ENCODE results near the gene MRPS30. TPM values are rescaled to one million over a fixed set of nuclear protein-coding genes. Genes with fewer than 3 reads are reported as not detected.

Gene MRPS30
- total RNA-seq, 1 experiment from 2014 or later: 66.6 TPM

DNA sequence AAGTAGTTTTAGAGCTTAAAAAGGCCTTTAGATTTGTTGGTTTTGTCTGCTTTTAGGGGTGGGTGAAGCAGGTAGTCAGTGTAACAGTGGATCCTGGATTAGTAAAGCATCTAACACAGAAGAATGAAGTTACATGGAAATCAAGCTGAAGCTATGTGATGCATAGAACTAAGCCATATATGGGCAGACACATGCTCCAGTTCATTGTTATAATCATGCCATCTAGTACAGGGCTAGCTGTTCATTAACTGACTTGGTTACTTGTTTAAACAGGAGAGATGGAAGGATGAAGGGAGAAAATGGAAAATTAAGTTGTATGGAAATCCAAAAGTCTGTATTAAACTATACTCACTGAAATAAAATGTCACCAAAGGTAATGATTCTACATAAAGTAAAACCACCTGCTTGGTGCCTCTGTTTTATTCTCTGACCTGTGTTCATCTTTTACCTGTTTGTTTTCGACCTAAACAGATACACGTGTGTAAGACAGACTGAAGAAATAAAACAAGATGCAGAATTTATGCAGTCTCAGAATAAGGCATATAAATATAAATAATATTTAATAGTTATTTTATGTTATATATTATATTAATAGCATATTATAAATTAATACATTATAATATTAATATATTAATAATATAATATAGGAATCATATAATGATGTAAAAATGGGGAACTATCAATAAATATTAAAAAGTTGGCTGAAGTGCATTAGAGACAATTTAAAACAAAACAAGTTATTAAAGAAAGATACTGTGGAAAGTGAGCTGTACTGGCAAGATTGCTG lies 33.9 kb downstream of the MRPS30 start:
- no TSS peak for BruUV-seq (replicated peaks)
- H3K36me3 Mint-ChIP-seq (ENCODE audit: insufficient read depth, unreplicated experiment): no peaks in the 10 kb centered on the region
- no peak for DNase-seq
- no peaks in the 10 kb centered on the region for H3K27me3 Mint-ChIP-seq (ENCODE audit: unreplicated experiment)
- H3K9me3 Mint-ChIP-seq (ENCODE audit: low read depth, unreplicated experiment): peaks cover 4% of the 10 kb centered on the region
- intact Hi-C loops (cut with micrococcal nuclease; ENCODE audit: unreplicated experiment): no loop called here
- CTCF ChIA-PET: no interaction called here
- H3K4me1 Mint-ChIP-seq (ENCODE audit: low read depth, unreplicated experiment): peaks cover 7% of the 10 kb centered on the region
- TF ChIP-seq, protein P1, sequence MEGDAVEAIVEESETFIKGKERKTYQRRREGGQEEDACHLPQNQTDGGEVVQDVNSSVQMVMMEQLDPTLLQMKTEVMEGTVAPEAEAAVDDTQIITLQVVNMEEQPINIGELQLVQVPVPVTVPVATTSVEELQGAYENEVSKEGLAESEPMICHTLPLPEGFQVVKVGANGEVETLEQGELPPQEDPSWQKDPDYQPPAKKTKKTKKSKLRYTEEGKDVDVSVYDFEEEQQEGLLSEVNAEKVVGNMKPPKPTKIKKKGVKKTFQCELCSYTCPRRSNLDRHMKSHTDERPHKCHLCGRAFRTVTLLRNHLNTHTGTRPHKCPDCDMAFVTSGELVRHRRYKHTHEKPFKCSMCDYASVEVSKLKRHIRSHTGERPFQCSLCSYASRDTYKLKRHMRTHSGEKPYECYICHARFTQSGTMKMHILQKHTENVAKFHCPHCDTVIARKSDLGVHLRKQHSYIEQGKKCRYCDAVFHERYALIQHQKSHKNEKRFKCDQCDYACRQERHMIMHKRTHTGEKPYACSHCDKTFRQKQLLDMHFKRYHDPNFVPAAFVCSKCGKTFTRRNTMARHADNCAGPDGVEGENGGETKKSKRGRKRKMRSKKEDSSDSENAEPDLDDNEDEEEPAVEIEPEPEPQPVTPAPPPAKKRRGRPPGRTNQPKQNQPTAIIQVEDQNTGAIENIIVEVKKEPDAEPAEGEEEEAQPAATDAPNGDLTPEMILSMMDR (IDR thresholded peaks at IDR 0.05; ENCODE audit: unreplicated experiment): no peak
- H3K4me3 Mint-ChIP-seq (ENCODE audit: low read depth, unreplicated experiment): no peak overlapping the region
- H3K27ac Mint-ChIP-seq (ENCODE audit: unreplicated experiment): peak overlapping the region; percentile 26

DNA sequence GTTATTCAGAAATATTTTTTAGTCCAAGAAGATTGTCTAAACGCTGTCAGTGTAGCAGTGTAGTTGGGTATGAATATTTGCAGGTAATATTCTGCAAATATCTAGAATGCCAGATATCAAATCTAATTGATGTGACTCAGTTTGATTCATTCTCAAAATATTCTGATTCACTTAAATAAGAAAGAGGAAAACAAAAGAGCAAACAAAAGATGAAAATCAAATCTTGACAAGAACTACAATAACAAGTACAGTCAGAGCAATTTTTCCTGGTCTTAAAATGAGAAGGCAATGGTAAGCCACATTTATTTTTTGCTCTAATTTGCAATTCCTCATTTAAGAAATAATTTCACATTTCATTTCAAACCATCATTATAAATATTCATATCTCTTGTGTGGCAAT lies 36.0 kb downstream of the MRPS30 start:
- H3K9me3 Mint-ChIP-seq (ENCODE audit: low read depth, unreplicated experiment): no peaks in the 10 kb centered on the region
- TF ChIP-seq, protein P1 (IDR thresholded peaks at IDR 0.05; ENCODE audit: unreplicated experiment): no peak
- DNase-seq: no peak
- intact Hi-C loops (cut with micrococcal nuclease; ENCODE audit: unreplicated experiment): no loop called here
- BruUV-seq (replicated peaks): no TSS peak
- peaks cover 7% of the 10 kb centered on the region for H3K4me1 Mint-ChIP-seq (ENCODE audit: low read depth, unreplicated experiment)
- H3K27ac Mint-ChIP-seq (ENCODE audit: unreplicated experiment): no peak overlapping the region
- no peak overlapping the region for H3K4me3 Mint-ChIP-seq (ENCODE audit: low read depth, unreplicated experiment)
- no peaks in the 10 kb centered on the region for H3K27me3 Mint-ChIP-seq (ENCODE audit: unreplicated experiment)
- CTCF ChIA-PET: no interaction called here
- H3K36me3 Mint-ChIP-seq (ENCODE audit: insufficient read depth, unreplicated experiment): no peaks in the 10 kb centered on the region

DNA sequence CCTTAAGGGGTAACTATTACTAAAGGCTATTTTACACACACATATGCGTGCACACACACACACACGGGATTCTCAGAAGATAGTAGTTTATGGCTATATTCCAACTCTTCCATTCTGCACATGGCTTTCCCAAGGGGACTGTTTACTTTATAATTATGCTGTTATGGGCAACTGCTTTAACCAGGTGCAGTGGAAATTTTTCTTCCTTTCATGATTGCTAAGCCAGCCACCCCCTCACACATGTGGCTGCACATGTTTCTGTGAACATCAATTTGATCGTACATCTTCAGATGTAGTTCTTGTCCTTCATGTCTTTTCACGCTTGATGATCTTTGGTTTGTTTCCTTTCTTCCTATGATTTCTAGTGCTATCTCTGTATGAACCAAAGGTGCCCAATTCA lies 37.0 kb downstream of the MRPS30 start:
- DNase-seq: no peak
- no peaks in the 10 kb centered on the region for H3K36me3 Mint-ChIP-seq (ENCODE audit: insufficient read depth, unreplicated experiment)
- TF ChIP-seq, protein P1 (IDR thresholded peaks at IDR 0.05; ENCODE audit: unreplicated experiment): no peak
- intact Hi-C loops (cut with micrococcal nuclease; ENCODE audit: unreplicated experiment): no loop called here
- BruUV-seq (replicated peaks): no TSS peak
- H3K27me3 Mint-ChIP-seq (ENCODE audit: unreplicated experiment): no peaks in the 10 kb centered on the region
- H3K4me1 Mint-ChIP-seq (ENCODE audit: low read depth, unreplicated experiment): peaks cover 7% of the 10 kb centered on the region
- H3K27ac Mint-ChIP-seq (ENCODE audit: unreplicated experiment): no peak overlapping the region
- H3K9me3 Mint-ChIP-seq (ENCODE audit: low read depth, unreplicated experiment): no peaks in the 10 kb centered on the region
- CTCF ChIA-PET: no interaction called here
- H3K4me3 Mint-ChIP-seq (ENCODE audit: low read depth, unreplicated experiment): no peak overlapping the region

DNA sequence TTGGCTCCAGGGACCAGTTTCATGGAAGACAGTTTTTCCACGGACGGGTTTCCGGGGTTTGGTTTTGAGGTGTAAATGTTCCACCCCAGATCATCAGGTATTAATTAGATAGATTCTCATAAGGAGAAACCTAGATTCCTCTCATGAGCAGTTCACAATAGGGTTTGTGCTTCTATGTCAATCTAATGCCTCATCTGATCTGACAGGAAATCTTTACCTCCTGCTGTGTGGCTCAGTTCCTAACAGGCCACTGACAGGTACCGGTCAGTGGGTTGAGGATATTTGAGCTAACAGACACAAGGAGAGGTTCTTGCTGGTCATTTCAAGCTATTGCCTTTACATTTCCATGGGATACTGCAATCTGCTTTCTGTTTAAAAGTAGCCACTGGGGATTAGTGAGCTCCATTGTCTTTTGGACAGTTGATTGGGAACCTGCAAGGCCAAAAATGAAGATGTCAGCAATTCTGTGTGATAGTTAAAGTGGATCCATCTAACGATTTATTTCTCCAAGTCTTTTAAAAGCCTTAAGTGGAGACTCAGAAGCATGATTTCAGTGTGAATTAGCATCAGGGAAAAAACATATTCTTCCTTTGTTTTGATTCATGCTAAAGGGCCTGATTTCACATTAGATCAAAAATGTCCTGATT lies 38.6 kb downstream of the MRPS30 start:
- BruUV-seq (replicated peaks): no TSS peak
- H3K9me3 Mint-ChIP-seq (ENCODE audit: low read depth, unreplicated experiment): no peaks in the 10 kb centered on the region
- H3K4me3 Mint-ChIP-seq (ENCODE audit: low read depth, unreplicated experiment): no peak overlapping the region
- H3K4me1 Mint-ChIP-seq (ENCODE audit: low read depth, unreplicated experiment): peaks cover 5% of the 10 kb centered on the region
- H3K27me3 Mint-ChIP-seq (ENCODE audit: unreplicated experiment): no peaks in the 10 kb centered on the region
- no peaks in the 10 kb centered on the region for H3K36me3 Mint-ChIP-seq (ENCODE audit: insufficient read depth, unreplicated experiment)
- CTCF ChIA-PET: no interaction called here
- TF ChIP-seq, protein P1 (IDR thresholded peaks at IDR 0.05; ENCODE audit: unreplicated experiment): no peak
- no peak overlapping the region for H3K27ac Mint-ChIP-seq (ENCODE audit: unreplicated experiment)
- intact Hi-C loops (cut with micrococcal nuclease; ENCODE audit: unreplicated experiment): no loop called here
- DNase-seq: no peak

All from Calu3 (cell line).